SK-N-SH (cell line): ENCODE measurements around the gene TMEM63C. TPM values are rescaled to one million over a fixed set of nuclear protein-coding genes. Genes with fewer than 3 reads are reported as not detected.

Experiments used
- CTCF ChIA-PET: fragments of 300-600, 350-600 bp; formaldehyde crosslinking; extraction: SDS; loops from one replicate; lab custom pipeline; 2021; lab: Yijun Ruan, JAX
- POLR2A ChIA-PET: fragments of 350-600 bp; sonication (Branson Sonifier 250); formaldehyde crosslinking; extraction: SDS; loops from one replicate; lab custom pipeline; 2020; ENCODE audit warnings: antibody characterized with exemption, inconsistent platforms; lab: Yijun Ruan, JAX
- DNase-seq: peaks from one replicate; pipeline ENCODE4 v3.0.0; 2012
- H2AFZ ChIP-seq: fragments of 200-600 bp; sonication (generic); 2 replicates; pipeline ENCODE4 v1.8.1; 2016; ENCODE audit warnings: antibody characterized with exemption, mild to moderate bottlenecking, low read depth
- H3F3A ChIP-seq: fragments of 200-600 bp; sonication (generic); replicated peaks from 2 replicates; pipeline ENCODE3; 2016; ENCODE audit warnings: antibody characterized with exemption, mild to moderate bottlenecking; ENCODE audit not compliant: insufficient read depth
- H3K27ac ChIP-seq, 2 experiments: fragments of 200-500 bp in 1 of 2; fragments of 200-600 bp in 1 of 2; sonication (Bioruptor generic) in 1 of 2; sonication (generic), shearing (Covaris generic) in 1 of 2; 2 replicates each; pipeline versions ENCODE4 v1.5.1 to v1.6.1; 2014 to 2016; ENCODE audit warnings: low read depth in 2 of 2, inconsistent platforms in 1 of 2, low read length in 1 of 2, mild to moderate bottlenecking in 1 of 2, mixed read lengths in 1 of 2
- H3K27me3 ChIP-seq: fragments of 200-600 bp; sonication (generic), shearing (Covaris generic); 2 replicates; pipeline ENCODE4 v1.6.1; 2016; ENCODE audit warnings: mixed run types; ENCODE audit not compliant: insufficient read depth
- H3K36me3 ChIP-seq, 2 experiments: fragments of 200-500 bp in 1 of 2; fragments of 200-600 bp in 1 of 2; sonication (Bioruptor generic) in 1 of 2; sonication (generic) in 1 of 2; replicated peaks in 1 of 2; 2 replicates each; pipeline versions ENCODE3 to v1.5.1; 2014 to 2016; ENCODE audit warnings: low read length in 1 of 2, mild to moderate bottlenecking in 1 of 2; ENCODE audit not compliant: insufficient read depth in 2 of 2, control insufficient read depth in 1 of 2
- H3K4me1 ChIP-seq, 2 experiments: fragments of 200-500 bp in 1 of 2; fragments of 200-600 bp in 1 of 2; sonication (Bioruptor generic) in 1 of 2; sonication (generic), shearing (Covaris generic) in 1 of 2; 2 replicates each; pipeline versions ENCODE4 v1.5.1 to v1.6.1; 2014 to 2016; ENCODE audit warnings: low read depth in 1 of 2, low read length in 1 of 2, mixed run types in 1 of 2; ENCODE audit not compliant: insufficient read depth in 2 of 2, control insufficient read depth in 1 of 2
- H3K4me2 ChIP-seq: fragments of 200-600 bp; sonication (generic), shearing (Covaris generic); 2 replicates; pipeline ENCODE4 v1.6.1; 2017; ENCODE audit warnings: mixed run types
- H3K4me3 ChIP-seq, 2 experiments: fragments of 200-500 bp in 1 of 2; fragments of 200-600 bp in 1 of 2; sonication (Bioruptor generic) in 1 of 2; sonication (generic), shearing (Covaris generic) in 1 of 2; 2 replicates each; pipeline versions ENCODE4 v1.5.1 to v1.8.1; 2014 to 2016; ENCODE audit warnings: low read depth in 2 of 2, inconsistent platforms in 1 of 2, low read length in 1 of 2, mild to moderate bottlenecking in 1 of 2, mixed read lengths in 1 of 2, moderate library complexity in 1 of 2
- H3K79me2 ChIP-seq: fragments of 200-600 bp; sonication (generic); 2 replicates; pipeline ENCODE4 v1.8.1; 2017; ENCODE audit warnings: mild to moderate bottlenecking; ENCODE audit not compliant: insufficient read depth
- H3K9ac ChIP-seq: fragments of 200-600 bp; sonication (generic); 2 replicates; pipeline ENCODE4 v1.6.1; 2017; ENCODE audit warnings: mixed run types
- H3K9me2 ChIP-seq: fragments of 200-600 bp; sonication (generic); 2 replicates; pipeline ENCODE4 v1.6.1; 2017; ENCODE audit warnings: mixed run types
- H3K9me3 ChIP-seq: fragments of 200-600 bp; sonication (generic); 2 replicates; pipeline ENCODE4 v1.6.1; 2017; ENCODE audit warnings: mixed run types, mild to moderate bottlenecking, moderate library complexity
- H4K20me1 ChIP-seq: fragments of 200-600 bp; sonication (generic); 2 replicates; pipeline ENCODE4 v1.6.1; 2017; ENCODE audit warnings: mild to moderate bottlenecking, mixed run types; ENCODE audit not compliant: insufficient read depth
- EP300 ChIP-seq, 2 experiments: IDR thresholded peaks; 2 replicates each; pipeline versions ENCODE4 v1.4.0 to v1.6.1; 2012; ENCODE audit warnings: borderline replicate concordance in 1 of 2, low read depth in 1 of 2, low read length in 1 of 2
- EZH2phosphoT487 ChIP-seq: fragments of 200-600 bp; sonication (generic); IDR thresholded peaks from 2 replicates; pipeline ENCODE4 v1.6.1; 2017; ENCODE audit warnings: low read depth, mixed run types, mild to moderate bottlenecking, antibody characterized with exemption, moderate library complexity, borderline replicate concordance
- FOXM1 ChIP-seq: IDR thresholded peaks from 2 replicates; pipeline ENCODE4 v1.4.0; 2012; ENCODE audit warnings: low read depth, mild to moderate bottlenecking
- GATA2 ChIP-seq: sonication (generic); formaldehyde crosslinking; IDR thresholded peaks from 2 replicates; pipeline ENCODE4 v1.5.0; 2020; ENCODE audit warnings: mild to moderate bottlenecking, missing genetic modification reagents
- RAD21 ChIP-seq: IDR thresholded peaks from 2 replicates; pipeline ENCODE4 v1.6.1; 2012; ENCODE audit warnings: mild to moderate bottlenecking, low read length
- RCOR1 ChIP-seq: fragments of 150-350 bp; IDR thresholded peaks from 2 replicates; pipeline ENCODE4 v1.6.1; 2017; ENCODE audit warnings: antibody characterized with exemption, low read length
- RXRA ChIP-seq: IDR thresholded peaks from 2 replicates; pipeline ENCODE4 v1.4.0; 2012; ENCODE audit warnings: low read depth, mild to moderate bottlenecking, borderline replicate concordance
- SIN3A ChIP-seq: IDR thresholded peaks from 2 replicates; pipeline ENCODE4 v1.6.1; 2012; ENCODE audit warnings: low read depth, mild to moderate bottlenecking, low read length, moderate library complexity, borderline replicate concordance
- SMC3 ChIP-seq: IDR thresholded peaks from 2 replicates; pipeline ENCODE4 v1.6.1; 2012; ENCODE audit warnings: low read depth, low read length, improper control_type of control experiment
- TAF1 ChIP-seq: IDR thresholded peaks from 2 replicates; pipeline ENCODE4 v1.6.1; 2012; ENCODE audit warnings: low read depth, mild to moderate bottlenecking, low read length, moderate library complexity, borderline replicate concordance
- TCF12 ChIP-seq: IDR thresholded peaks from 2 replicates; pipeline ENCODE4 v1.4.0; 2012
- YY1 ChIP-seq: IDR thresholded peaks from 2 replicates; pipeline ENCODE4 v1.4.0; 2012; ENCODE audit warnings: low read depth, mild to moderate bottlenecking
- WGBS: methylation state at CpG from one replicate; pipeline ENCODE4 v1.1.6; 2017; ENCODE audit warnings: low lambda C conversion rate; 5-methylcytosine and 5-hydroxymethylcytosine counted together
- polyA plus RNA-seq, 3 experiments: library from polyadenylated mRNA; depleted of rRNA; stranded (reverse); fragments of >200 nt; gene quantifications; 2 replicates each; pipeline ENCODE4 v1.2.3, GENCODE V29; 2012
- TF ChIP-seq, protein P1 (sequence below): IDR thresholded peaks from 2 replicates; pipeline ENCODE4 v1.4.0; 2012; ENCODE audit warnings: low read depth
- TF ChIP-seq, protein P2 (sequence below): IDR thresholded peaks from 2 replicates; pipeline ENCODE4; 2012
- TF ChIP-seq, protein P3 (sequence below): IDR thresholded peaks from 2 replicates; pipeline ENCODE4 v1.6.1; 2012; ENCODE audit warnings: mild to moderate bottlenecking, low read depth, low read length, moderate library complexity

TMEM63C gene
- polyA plus RNA-seq, 1 of the 3 experiments (the other 2 are of a cell fraction) = 0.25 TPM

DNA sequence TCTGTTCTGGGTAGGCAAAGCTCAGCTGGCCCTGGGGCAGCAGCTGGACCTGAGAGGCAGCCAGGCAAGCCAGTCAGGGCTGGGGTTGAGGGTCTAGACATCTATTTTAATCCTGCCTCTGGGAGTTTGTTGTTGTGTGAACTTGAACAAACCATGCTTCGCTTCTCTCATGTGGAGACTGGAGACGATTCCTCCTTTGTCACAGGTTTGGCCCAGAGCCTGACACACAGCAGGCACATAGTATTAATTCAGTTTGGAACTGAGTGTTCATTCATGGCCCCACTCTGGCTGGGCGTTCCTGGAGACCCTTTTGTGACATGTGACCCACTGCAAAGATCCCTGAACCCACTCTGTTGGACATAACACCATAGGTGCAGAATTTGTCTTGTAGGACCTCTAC is 50.1 kb downstream of the TMEM63C start:
- POLR2A ChIA-PET = no interaction called here
- no peaks in the 10 kb centered on the region for H3K9me2 ChIP-seq
- no peak overlapping the region for H3K27ac ChIP-seq
- H3K27me3 ChIP-seq = no peaks in the 10 kb centered on the region
- no peak overlapping the region for H3K4me2 ChIP-seq
- no peaks in the 10 kb centered on the region for H4K20me1 ChIP-seq
- CTCF ChIA-PET = interaction anchor here (0.7 kb wide), 1 partner anchor 164 kb away, joined by 3 read pairs; no protein-coding TSS in a partner anchor
- H2AFZ ChIP-seq = no peak overlapping the region
- H3K9ac ChIP-seq = no peak overlapping the region
- TF ChIP-seq TAF1 (no peak), SMC3 (no peak), YY1 (no peak), RXRA (no peak), SIN3A (no peak), RCOR1 (no peak), RAD21 (no peak), TCF12 (no peak), EZH2phosphoT487 (no peak), GATA2 (CRISPR knock-in tag) (no peak), FOXM1 (no peak), EP300 (IDR thresholded peaks at IDR 0.05; ENCODE audit: borderline replicate concordance in 1 of 2, low read depth in 1 of 2, low read length in 1 of 2) (no peak)
- TF ChIP-seq, protein P1, sequence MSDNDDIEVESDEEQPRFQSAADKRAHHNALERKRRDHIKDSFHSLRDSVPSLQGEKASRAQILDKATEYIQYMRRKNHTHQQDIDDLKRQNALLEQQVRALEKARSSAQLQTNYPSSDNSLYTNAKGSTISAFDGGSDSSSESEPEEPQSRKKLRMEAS = no peak
- TF ChIP-seq, protein P2, sequence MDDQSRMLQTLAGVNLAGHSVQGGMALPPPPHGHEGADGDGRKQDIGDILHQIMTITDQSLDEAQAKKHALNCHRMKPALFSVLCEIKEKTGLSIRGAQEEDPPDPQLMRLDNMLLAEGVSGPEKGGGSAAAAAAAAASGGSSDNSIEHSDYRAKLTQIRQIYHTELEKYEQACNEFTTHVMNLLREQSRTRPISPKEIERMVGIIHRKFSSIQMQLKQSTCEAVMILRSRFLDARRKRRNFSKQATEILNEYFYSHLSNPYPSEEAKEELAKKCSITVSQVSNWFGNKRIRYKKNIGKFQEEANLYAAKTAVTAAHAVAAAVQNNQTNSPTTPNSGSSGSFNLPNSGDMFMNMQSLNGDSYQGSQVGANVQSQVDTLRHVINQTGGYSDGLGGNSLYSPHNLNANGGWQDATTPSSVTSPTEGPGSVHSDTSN = no peak
- TF ChIP-seq, protein P3, sequence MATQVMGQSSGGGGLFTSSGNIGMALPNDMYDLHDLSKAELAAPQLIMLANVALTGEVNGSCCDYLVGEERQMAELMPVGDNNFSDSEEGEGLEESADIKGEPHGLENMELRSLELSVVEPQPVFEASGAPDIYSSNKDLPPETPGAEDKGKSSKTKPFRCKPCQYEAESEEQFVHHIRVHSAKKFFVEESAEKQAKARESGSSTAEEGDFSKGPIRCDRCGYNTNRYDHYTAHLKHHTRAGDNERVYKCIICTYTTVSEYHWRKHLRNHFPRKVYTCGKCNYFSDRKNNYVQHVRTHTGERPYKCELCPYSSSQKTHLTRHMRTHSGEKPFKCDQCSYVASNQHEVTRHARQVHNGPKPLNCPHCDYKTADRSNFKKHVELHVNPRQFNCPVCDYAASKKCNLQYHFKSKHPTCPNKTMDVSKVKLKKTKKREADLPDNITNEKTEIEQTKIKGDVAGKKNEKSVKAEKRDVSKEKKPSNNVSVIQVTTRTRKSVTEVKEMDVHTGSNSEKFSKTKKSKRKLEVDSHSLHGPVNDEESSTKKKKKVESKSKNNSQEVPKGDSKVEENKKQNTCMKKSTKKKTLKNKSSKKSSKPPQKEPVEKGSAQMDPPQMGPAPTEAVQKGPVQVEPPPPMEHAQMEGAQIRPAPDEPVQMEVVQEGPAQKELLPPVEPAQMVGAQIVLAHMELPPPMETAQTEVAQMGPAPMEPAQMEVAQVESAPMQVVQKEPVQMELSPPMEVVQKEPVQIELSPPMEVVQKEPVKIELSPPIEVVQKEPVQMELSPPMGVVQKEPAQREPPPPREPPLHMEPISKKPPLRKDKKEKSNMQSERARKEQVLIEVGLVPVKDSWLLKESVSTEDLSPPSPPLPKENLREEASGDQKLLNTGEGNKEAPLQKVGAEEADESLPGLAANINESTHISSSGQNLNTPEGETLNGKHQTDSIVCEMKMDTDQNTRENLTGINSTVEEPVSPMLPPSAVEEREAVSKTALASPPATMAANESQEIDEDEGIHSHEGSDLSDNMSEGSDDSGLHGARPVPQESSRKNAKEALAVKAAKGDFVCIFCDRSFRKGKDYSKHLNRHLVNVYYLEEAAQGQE = no peak
- no peaks in the 10 kb centered on the region for H3K79me2 ChIP-seq
- no peaks in the 10 kb centered on the region for H3F3A ChIP-seq
- WGBS = 32% methylated on average over 3 of the region's 3 CpGs
- DNase-seq = no peak
- no peaks in the 10 kb centered on the region for H3K36me3 ChIP-seq
- no peaks in the 10 kb centered on the region for H3K9me3 ChIP-seq
- H3K4me1 ChIP-seq = no peaks in the 10 kb centered on the region; a peak in 1 of 4 replicates
- no peak overlapping the region for H3K4me3 ChIP-seq
